Cardiac septum (tissue), 1 donor: ENCODE data around the gene FLT1. TPM values are rescaled to one million over a fixed set of nuclear protein-coding genes. Genes with fewer than 3 reads are reported as not detected.

ENCODE experiments used
- DNase-seq: peaks from one replicate; pipeline ENCODE4 v3.0.0-alpha.2; 2020; ENCODE audit warnings: low spot score
- intact Hi-C: fragments of 100-400 bp; cut with DNase I; formaldehyde crosslinking; loops from one replicate; pipeline ENCODE4 v1.14.0; 2022
- total RNA-seq: library from RNA; stranded (reverse); fragmentation: NEBNext Ultra II Directional; extraction: Animal tissue kit (Norgen Biotek cat#: 25700); gene quantifications from one replicate; pipeline ENCODE4 v1.2.1, GENCODE V29; 2021
- donor health status: DM: no; HTN: no; CAD: no.

The FLT1 gene
- total RNA-seq, 1 donor from 2014 or later = 53.4 TPM

GRCh38 chr13:28447206-28447605 is 47.7 kb downstream of the FLT1 start:
- no peak for DNase-seq
- intact Hi-C loops = no loop called here

DNA sequence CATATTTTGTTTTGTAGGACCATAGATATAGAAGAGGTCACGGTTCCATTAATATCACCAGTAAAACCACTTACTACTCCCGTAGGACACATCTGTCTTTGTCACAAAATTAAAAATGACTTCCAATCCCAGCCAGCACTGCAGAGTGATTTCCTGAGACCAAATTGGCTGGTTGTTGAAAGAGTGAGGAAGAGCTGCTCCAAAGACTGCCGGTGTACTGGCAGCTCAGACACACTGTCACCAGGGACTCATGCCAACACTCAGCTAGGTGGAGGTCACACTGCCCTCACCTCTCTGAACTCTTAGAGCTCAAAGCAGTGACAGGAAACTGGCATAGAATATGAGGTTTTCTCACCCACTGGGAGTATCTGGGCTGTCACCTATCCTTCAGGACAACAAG is 52.1 kb downstream of the FLT1 start:
- intact Hi-C loops = no loop called here
- no peak for DNase-seq

DNA sequence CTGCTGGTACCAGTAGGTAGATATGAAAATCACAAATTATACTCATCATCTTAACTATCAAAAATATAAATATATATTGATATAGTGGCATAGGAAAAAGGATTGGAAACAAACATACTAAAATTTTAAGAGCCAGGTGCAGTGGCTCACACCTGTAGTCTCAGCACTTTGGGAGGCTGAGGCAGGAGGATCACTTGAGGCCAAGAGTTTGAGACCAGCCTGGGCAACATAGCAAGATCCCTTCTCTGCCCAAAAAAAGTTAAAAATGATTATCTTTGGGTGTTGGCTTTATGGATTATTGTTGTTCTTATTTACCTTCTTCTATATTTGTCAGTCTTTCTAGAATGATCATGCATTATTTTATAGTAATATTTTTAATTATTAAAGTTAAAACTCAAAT is 53.4 kb downstream of the FLT1 start:
- intact Hi-C loops = no loop called here
- no peak for DNase-seq

GRCh38 chr13:28440774-28441504 is 54.0 kb downstream of the FLT1 start:
- intact Hi-C loops = no loop called here
- no peak for DNase-seq

- no peak for DNase-seq
- intact Hi-C loops = no loop called here
Measured at GRCh38 chr13:28438598-28439334, 56.2 kb downstream of the FLT1 start.

- intact Hi-C loops = no loop called here
- DNase-seq = no peak
Measured at GRCh38 chr13:28438067-28438466, 56.9 kb downstream of the FLT1 start.

DNA sequence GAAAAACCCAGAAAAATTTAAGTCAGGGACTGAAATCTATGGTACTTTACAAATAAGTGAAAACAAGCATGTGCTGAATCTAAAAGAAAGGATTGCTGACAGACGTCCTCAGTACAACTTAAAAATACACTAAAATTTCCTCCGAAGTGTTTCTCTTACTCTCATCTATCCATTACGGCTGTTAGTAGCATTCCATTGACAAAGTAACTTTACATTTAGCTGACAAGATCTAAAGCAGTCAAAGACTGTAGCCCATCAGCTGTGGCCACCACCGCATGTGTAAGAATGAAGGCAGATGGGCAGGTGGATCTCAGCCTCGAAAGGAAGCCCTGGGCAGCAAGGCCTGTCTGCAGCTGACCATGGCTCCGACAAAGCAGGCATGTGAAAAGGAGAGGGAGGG is 59.0 kb downstream of the FLT1 start:
- no peak for DNase-seq
- intact Hi-C loops = no loop called here

GRCh38 chr13:28434926-28435325 is 60.0 kb downstream of the FLT1 start:
- DNase-seq = no peak
- intact Hi-C loops = no loop called here

DNA sequence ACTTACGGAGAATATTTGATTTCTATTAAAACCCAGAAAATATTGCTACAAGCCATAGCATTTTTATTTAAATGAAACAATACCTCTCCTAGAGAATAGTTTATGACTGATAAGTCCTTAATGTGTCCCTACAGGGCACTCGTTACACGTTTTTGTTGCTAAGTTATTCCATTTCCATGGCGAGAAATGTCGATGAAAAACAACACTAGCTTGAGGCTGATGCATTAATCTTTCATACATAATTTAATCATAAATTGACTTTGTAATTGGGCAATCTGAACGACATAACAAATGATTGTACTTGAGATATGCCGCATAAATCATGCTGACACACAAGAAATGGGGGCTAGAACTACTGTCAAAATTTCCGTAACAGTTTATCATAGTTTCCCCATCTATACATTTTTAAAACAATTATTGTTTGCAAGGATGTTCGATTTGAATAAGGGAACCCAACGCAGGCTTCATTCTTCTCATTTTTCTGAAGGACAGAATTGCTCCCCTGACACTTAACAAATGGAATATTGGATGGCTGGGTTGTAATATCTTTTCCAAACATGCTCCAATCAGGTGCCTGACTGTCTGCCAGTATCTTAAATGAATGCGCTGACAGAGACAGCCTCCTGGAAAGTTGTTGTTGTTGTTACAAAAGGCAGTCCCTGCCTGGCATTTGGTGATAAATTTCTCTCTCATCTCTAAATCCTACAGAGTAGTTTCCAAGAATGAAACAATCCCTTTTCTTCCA is 61.9 kb downstream of the FLT1 start:
- intact Hi-C loops = no loop called here
- DNase-seq = no peak

DNA sequence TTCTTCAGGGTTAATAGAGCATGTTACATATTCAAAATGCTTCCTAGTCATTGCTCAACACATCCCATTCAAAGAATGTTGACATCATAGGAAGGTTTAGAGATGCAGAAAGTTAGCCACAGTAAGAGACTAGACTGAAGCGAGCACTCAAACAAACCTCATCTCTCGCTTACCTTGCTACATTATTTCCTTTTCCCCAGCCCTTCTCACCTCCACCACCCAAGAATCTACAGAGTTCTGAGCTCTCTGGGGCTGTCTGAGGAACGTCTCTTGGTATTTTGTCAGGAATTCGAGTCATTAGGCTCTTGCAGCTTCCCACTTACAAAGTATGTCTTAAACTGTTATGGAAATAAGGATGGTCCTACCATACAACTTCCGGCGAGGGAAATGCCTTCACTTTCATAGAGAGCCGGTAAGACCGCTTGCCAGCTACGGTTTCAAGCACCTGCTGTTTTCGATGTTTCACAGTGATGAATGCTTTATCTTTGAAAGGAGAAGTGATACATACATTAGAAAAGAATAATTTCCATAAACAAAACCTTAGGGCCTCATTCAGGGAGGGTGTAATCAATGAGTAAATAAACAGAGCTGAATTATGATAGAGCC is 65.1 kb downstream of the FLT1 start:
- DNase-seq = no peak
- intact Hi-C loops = no loop called here

DNA sequence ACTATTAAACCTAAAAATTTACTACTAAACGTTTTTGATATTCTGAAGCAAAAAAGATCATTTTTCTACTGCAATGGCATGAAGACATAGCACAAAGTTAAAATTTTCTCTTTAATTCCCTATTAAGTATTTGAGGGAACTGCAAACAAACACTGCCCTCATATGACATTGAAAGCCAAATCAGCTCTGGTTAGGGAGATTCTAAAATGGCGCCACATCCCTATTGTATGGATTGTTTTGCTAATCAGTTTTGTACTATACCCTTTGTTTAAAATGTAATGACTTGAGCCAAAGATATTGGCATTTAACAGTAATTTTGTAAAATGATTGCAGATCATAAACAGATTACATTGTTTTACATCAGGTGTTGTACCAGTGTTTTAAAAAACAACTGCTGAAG is 65.8 kb downstream of the FLT1 start:
- no peak for DNase-seq
- intact Hi-C loops = no loop called here

- no peak for DNase-seq
- intact Hi-C loops = no loop called here
Measured at GRCh38 chr13:28426381-28426780, 68.5 kb downstream of the FLT1 start.

- no peak for DNase-seq
- intact Hi-C loops = no loop called here
Measured at GRCh38 chr13:28425793-28426192, 69.1 kb downstream of the FLT1 start.

- intact Hi-C loops = no loop called here
- no peak for DNase-seq
Measured at GRCh38 chr13:28424541-28424940, 70.4 kb downstream of the FLT1 start.

GRCh38 chr13:28423010-28423409 is 71.9 kb downstream of the FLT1 start:
- intact Hi-C loops = no loop called here
- no peak for DNase-seq

GRCh38 chr13:28421676-28422410 is 73.1 kb downstream of the FLT1 start:
- DNase-seq = no peak
- intact Hi-C loops = no loop called here

- intact Hi-C loops = no loop called here
- no peak for DNase-seq
Measured at GRCh38 chr13:28420704-28421103, 74.2 kb downstream of the FLT1 start.

DNA sequence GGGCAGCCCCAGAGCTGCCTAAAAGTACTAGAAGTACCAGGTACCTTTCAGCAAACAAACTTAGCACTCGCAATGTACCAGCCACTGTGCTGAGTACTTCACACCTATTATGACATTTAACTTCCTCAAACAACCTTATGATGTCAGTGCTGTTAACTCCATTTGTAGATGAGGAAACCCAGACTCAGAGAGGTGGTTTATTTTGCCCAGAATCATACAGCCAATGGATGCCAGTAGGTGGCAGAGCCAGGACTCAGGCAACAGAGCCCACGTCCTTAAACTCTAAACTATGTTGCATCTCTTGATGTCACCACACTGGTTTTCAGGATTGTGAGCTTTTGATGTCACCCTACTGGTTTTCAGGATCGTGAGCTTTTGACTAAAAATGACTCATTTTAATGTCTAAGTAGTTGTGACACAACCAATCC is 78.9 kb downstream of the FLT1 start:
- intact Hi-C loops = no loop called here
- no peak for DNase-seq

DNA sequence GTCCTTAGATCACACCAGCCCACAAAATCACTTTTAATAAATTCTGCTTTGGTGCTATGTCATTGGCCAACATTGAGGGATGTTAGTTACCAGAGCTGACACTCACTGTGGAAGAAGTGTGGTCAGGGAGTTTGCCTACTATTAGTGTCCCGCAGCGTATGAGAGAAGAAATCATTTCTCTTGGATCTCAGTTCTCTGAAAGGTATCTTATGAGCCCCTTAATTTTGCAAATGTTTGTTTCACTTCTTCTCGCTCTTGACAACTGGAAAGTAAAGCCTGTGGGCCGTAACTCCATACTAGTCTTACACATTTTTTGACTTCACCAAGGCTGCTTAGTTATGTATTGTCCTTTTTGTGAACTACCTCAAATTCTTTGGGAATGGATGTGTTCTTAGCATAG is 80.9 kb downstream of the FLT1 start:
- no peak for DNase-seq
- intact Hi-C loops = no loop called here

GRCh38 chr13:28412981-28413380 is 81.9 kb downstream of the FLT1 start:
- DNase-seq = no peak
- intact Hi-C loops = no loop called here
